B cell (primary cell): ENCODE measurements around the gene PDLIM5. TPM values are rescaled to one million over a fixed set of nuclear protein-coding genes. Genes with fewer than 3 reads are reported as not detected.

Experiments used
- ATAC-seq: fragments of 200-7000 bp; cut with Tn5 transposase; one replicate; pipeline ENCODE4 v1.10.0; 2021; ENCODE audit warnings: low read depth, mild to moderate bottlenecking, moderate number of reproducible peaks, moderate library complexity
- CTCF ChIA-PET: fragments of 350-600 bp; sonication (Branson Sonifier 250); formaldehyde crosslinking; loops from one replicate; lab custom pipeline; 2021; ENCODE audit warnings: antibody characterized with exemption, inconsistent platforms; lab: Charles Lee
- POLR2A ChIA-PET: fragments of 350-600 bp; sonication (Branson Sonifier 250); formaldehyde crosslinking; loops from one replicate; lab custom pipeline; 2021; ENCODE audit warnings: antibody characterized with exemption; lab: Charles Lee
- DNase-seq: peaks from one replicate; pipeline ENCODE4 v3.0.0; 2013
- H2AFZ ChIP-seq: 2 replicates; pipeline ENCODE4 v1.6.1; 2012; ENCODE audit warnings: mild to moderate bottlenecking, low read depth, low read length; ENCODE audit not compliant: insufficient read depth, poor library complexity, severe bottlenecking
- H3K27ac ChIP-seq, 2 donors: 1 replicate in 1 of 2; 2 replicates in 1 of 2; pipeline ENCODE4 v1.5.1; 2012 to 2013; ENCODE audit warnings: low read length in 2 of 2, mild to moderate bottlenecking in 2 of 2, moderate library complexity in 1 of 2
- H3K27me3 ChIP-seq, 4 experiments: fragments of 200-600 bp in 1 of 4; sonication (generic) in 1 of 4; replicated peaks in 1 of 4; 1 replicate in 2 of 4; 2 replicates in 2 of 4; pipeline versions ENCODE4 v1.6.1 to v1.7.0; 2013 to 2016; ENCODE audit warnings: low read length in 3 of 4, mild to moderate bottlenecking in 2 of 4, mixed read lengths in 1 of 4, moderate library complexity in 1 of 4; ENCODE audit not compliant: insufficient read depth in 4 of 4, control insufficient read depth in 3 of 4; ENCODE audit errors: control extremely low read depth in 1 of 4
- H3K36me3 ChIP-seq, 2 experiments: replicated peaks in 1 of 2; 1 replicate in 1 of 2; 2 replicates in 1 of 2; pipeline versions ENCODE4 v1.6.1 to v1.7.1; 2013; ENCODE audit warnings: low read length in 1 of 2; ENCODE audit not compliant: insufficient read depth in 2 of 2, control insufficient read depth in 1 of 2; ENCODE audit errors: control extremely low read depth in 1 of 2, extremely low read depth in 1 of 2
- H3K4me1 ChIP-seq, 2 donors: fragments of 200-600 bp in 1 of 2; sonication (generic) in 1 of 2; 1 replicate in 1 of 2; 2 replicates in 1 of 2; pipeline versions ENCODE4 v1.5.1 to v1.6.1; 2013 to 2017; ENCODE audit warnings: low read length in 2 of 2; ENCODE audit not compliant: control insufficient read depth in 2 of 2, insufficient read depth in 2 of 2
- H3K4me2 ChIP-seq: replicated peaks from 2 replicates; pipeline ENCODE3; 2012; ENCODE audit warnings: mild to moderate bottlenecking, low read depth, low read length; ENCODE audit not compliant: poor library complexity, severe bottlenecking
- H3K4me3 ChIP-seq, 5 experiments: fragments of 200-600 bp in 1 of 5; sonication (generic) in 1 of 5; 1 replicate in 3 of 5; 2 replicates in 2 of 5; pipeline versions ENCODE4 v1.5.1 to v1.7.0; 2011 to 2016; ENCODE audit warnings: low read length in 4 of 5, mild to moderate bottlenecking in 4 of 5, low read depth in 2 of 5, control low read depth in 1 of 5, moderate library complexity in 1 of 5; ENCODE audit not compliant: insufficient read depth in 1 of 5; ENCODE audit errors: control extremely low read depth in 1 of 5, extremely low read depth in 1 of 5
- H3K79me2 ChIP-seq: fragments of 200-600 bp; sonication (generic); one replicate; pipeline ENCODE4 v1.6.0; 2016; ENCODE audit warnings: low read length; ENCODE audit not compliant: control insufficient read depth, insufficient read depth
- H3K9ac ChIP-seq: fragments of 200-600 bp; sonication (generic); 2 replicates; pipeline ENCODE4 v1.6.1; 2017; ENCODE audit warnings: mild to moderate bottlenecking, low read length, moderate library complexity
- H3K9me3 ChIP-seq, 3 donors: one replicate each; pipeline versions ENCODE4 v1.6.1 to v1.7.1; 2013; ENCODE audit warnings: low read length in 2 of 3; ENCODE audit not compliant: control insufficient read depth in 2 of 3, insufficient read depth in 1 of 3; ENCODE audit errors: control extremely low read depth in 1 of 3
- H4K20me1 ChIP-seq: 2 replicates; pipeline ENCODE4 v1.6.0; 2012; ENCODE audit warnings: mild to moderate bottlenecking, low read length; ENCODE audit not compliant: insufficient read depth, control insufficient read depth, poor library complexity, severe bottlenecking
- H3K27ac Mint-ChIP-seq: one replicate; pipeline ENCODE4 v1.8.0; 2021; ENCODE audit warnings: mixed read lengths
- H3K27me3 Mint-ChIP-seq: one replicate; pipeline ENCODE4 v1.8.0; 2021; ENCODE audit warnings: mixed read lengths
- H3K4me1 Mint-ChIP-seq: one replicate; pipeline ENCODE4 v1.8.0; 2021; ENCODE audit warnings: mixed read lengths
- H3K4me3 Mint-ChIP-seq: one replicate; pipeline ENCODE4 v1.8.0; 2021; ENCODE audit warnings: mixed read lengths
- H3K9me3 Mint-ChIP-seq: one replicate; pipeline ENCODE4 v1.8.0; 2022; ENCODE audit warnings: mixed read lengths; ENCODE audit not compliant: insufficient read depth
- CTCF ChIP-seq: fragments of 200-600 bp; IDR thresholded peaks from one replicate; pipeline ENCODE4 v1.8.0; 2022; ENCODE audit warnings: antibody characterized with exemption, mild to moderate bottlenecking
- EZH2 ChIP-seq: IDR thresholded peaks from 2 replicates; pipeline ENCODE4 v1.6.1; 2012; ENCODE audit warnings: borderline replicate concordance, low read depth, mild to moderate bottlenecking, moderate library complexity, low read length; ENCODE audit not compliant: insufficient read depth, poor library complexity, severe bottlenecking
- WGBS: methylation state at CpG from one replicate; pipeline ENCODE4 v1.1.5; 2013; ENCODE audit warnings: missing lambda C conversion rate; ENCODE audit not compliant: insufficient coverage; 5-methylcytosine and 5-hydroxymethylcytosine counted together
- intact Hi-C: fragments of 100-400 bp; cut with micrococcal nuclease; formaldehyde crosslinking; loops from one replicate; pipeline ENCODE4 v1.10.0; 2022
- polyA plus RNA-seq: library from polyadenylated mRNA; depleted of rRNA; stranded (reverse); fragments of >200 nt; gene quantifications from 2 replicates; pipeline ENCODE4 v1.2.3, GENCODE V29; 2012
- total RNA-seq, 2 donors: library from RNA; stranded (reverse); fragments of 120-200 nt in 1 of 2; gene quantifications; 1 replicate in 1 of 2; 2 replicates in 1 of 2; pipeline versions ENCODE4 v1.2.3 to v1.2.4, GENCODE V29; 2013 to 2022

The PDLIM5 gene
- total and polyA plus RNA-seq, 2 donors (not counting 1 experiment from before 2014, with no cell fraction given): 24.0 to 30.2 TPM

- ATAC-seq: no peak
- 67% methylated on average over 2 of the region's 3 CpGs for WGBS
- H3K27ac Mint-ChIP-seq: no peak overlapping the region
Measured at GRCh38 chr4:94448815-94449375, 2.8 kb upstream of the PDLIM5 start.

More at GRCh38 chr4:94448815-94449375, 2.8 kb upstream of the PDLIM5 start:
- Histone ChIP-seq H3K79me2 (peaks cover 18% of the 10 kb centered on the region), H2AFZ (no peak overlapping the region), H3K4me3 (no peak overlapping the region), H3K4me2 (no peak overlapping the region), H3K27me3 (peaks cover 0 to 16% (median 6%) of the 10 kb centered on the region in 4 experiments), H4K20me1 (no peaks in the 10 kb centered on the region), H3K4me1 (peaks cover 16 to 19% of the 10 kb centered on the region in 2 donors), H3K9ac (no peak overlapping the region), H3K27ac (no peak overlapping the region), H3K9me3 (no peaks in the 10 kb centered on the region), H3K36me3 (no peaks in the 10 kb centered on the region)
- Mint-ChIP-seq H3K4me1 (peaks cover 19% of the 10 kb centered on the region), H3K9me3 (no peaks in the 10 kb centered on the region), H3K4me3 (no peak overlapping the region), H3K27me3 (peaks cover 31% of the 10 kb centered on the region)
- no peak for DNase-seq
- TF ChIP-seq EZH2 (no peak), CTCF (no peak)
- intact Hi-C loops: no loop called here
- ChIA-PET CTCF (interaction anchor here (0.6 kb wide), 1 partner anchor 110 kb away, joined by 3 read pairs; no protein-coding TSS in a partner anchor), POLR2A (no interaction called here)
